ENCODE results near the gene GUCY2D.

The GUCY2D gene

DNA sequence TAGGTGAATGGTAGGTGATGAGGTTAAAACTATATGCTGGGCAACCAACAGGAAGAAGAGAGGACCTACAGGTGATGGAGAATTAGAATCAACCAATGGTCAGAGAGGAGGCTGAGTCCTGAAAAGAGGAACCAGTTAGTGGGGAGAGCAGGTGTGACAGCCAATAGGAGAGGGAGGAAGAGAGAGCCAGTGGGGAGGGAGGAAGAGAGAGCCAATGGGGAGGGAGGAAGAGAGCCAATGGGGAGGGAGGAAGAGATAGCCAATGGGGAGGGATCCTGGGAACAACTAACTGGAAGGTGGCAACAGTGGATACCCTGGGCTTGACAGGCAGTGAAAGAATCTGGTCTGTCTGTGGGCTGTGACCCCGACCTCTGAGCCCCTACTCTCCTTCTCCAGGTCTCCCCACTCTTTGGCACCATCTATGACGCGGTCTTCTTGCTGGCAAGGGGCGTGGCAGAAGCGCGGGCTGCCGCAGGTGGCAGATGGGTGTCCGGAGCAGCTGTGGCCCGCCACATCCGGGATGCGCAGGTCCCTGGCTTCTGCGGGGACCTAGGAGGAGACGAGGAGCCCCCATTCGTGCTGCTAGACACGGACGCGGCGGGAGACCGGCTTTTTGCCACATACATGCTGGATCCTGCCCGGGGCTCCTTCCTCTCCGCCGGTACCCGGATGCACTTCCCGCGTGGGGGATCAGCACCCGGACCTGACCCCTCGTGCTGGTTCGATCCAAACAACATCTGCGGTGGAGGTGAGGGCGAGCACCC, 3.7 kb downstream of the GUCY2D start:
- no peak overlapping the region for H3K4me3 ChIP-seq (ENCODE audit: low read length)
- no peaks in the 10 kb centered on the region for H3K36me3 ChIP-seq (replicated peaks; ENCODE audit: low read depth, low read length)
- H3K27ac ChIP-seq (ENCODE audit: low read length): no peak overlapping the region
- H3K9ac ChIP-seq (ENCODE audit: low read length): no peak overlapping the region
- H2AFZ ChIP-seq (ENCODE audit: low read depth, low read length): no peak overlapping the region
- H4K20me1 ChIP-seq (ENCODE audit: insufficient read depth, low read length): no peaks in the 10 kb centered on the region
- H3K27me3 ChIP-seq (ENCODE audit: low read depth, low read length): peaks cover 2% of the 10 kb centered on the region; the same call in 1 of the 2 replicates
- no peak overlapping the region for H3K4me2 ChIP-seq (ENCODE audit: low read length)
- H3K79me2 ChIP-seq (ENCODE audit: low read length): no peaks in the 10 kb centered on the region
- H3K9me3 ChIP-seq (ENCODE audit: insufficient read depth, low read length): no peaks in the 10 kb centered on the region
- H3K4me1 ChIP-seq (ENCODE audit: low read length): peaks cover 9% of the 10 kb centered on the region; the same call in 1 of the 2 replicates
- TF ChIP-seq, protein P1, sequence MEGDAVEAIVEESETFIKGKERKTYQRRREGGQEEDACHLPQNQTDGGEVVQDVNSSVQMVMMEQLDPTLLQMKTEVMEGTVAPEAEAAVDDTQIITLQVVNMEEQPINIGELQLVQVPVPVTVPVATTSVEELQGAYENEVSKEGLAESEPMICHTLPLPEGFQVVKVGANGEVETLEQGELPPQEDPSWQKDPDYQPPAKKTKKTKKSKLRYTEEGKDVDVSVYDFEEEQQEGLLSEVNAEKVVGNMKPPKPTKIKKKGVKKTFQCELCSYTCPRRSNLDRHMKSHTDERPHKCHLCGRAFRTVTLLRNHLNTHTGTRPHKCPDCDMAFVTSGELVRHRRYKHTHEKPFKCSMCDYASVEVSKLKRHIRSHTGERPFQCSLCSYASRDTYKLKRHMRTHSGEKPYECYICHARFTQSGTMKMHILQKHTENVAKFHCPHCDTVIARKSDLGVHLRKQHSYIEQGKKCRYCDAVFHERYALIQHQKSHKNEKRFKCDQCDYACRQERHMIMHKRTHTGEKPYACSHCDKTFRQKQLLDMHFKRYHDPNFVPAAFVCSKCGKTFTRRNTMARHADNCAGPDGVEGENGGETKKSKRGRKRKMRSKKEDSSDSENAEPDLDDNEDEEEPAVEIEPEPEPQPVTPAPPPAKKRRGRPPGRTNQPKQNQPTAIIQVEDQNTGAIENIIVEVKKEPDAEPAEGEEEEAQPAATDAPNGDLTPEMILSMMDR (IDR thresholded peaks at IDR 0.05; ENCODE audit: low read depth, low read length): no peak
- no peak for TF ChIP-seq EZH2phosphoT487 (IDR thresholded peaks at IDR 0.05; ENCODE audit: low read depth)

DNA sequence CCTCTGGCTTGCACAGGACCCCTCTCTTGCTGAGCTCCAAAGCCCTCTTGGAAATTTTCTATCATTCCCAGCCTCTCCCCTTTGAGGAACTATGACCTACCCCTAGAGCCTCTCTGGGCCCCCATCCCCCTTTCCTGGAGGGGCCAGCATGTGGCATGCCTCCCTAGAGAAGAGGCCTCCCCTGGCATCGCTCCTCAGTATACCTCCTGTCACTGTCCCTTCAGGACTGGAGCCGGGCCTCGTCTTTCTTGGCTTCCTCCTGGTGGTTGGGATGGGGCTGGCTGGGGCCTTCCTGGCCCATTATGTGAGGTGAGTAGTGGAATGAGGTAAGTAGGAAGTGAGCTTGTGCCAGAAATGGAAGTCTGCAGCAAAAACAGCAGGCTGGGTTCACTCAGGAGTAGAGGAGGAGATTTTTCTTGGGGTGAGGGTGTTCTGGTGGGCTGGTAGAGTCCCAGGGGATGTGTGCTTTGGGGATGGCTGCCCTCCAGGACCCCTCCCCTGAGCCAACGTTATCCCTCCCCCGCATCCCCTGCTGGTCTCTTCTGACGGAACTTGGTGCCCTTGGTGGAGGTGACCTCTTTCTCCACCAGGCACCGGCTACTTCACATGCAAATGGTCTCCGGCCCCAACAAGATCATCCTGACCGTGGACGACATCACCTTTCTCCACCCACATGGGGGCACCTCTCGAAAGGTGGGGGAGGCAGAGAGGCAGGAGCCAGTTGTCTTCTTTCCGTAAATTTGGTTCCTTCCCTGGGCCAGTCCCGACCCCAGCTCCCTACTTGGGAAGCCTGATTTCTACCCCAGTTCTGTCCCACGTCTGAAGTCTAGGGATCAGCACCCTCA, 4.6 kb downstream of the GUCY2D start:
- no peaks in the 10 kb centered on the region for H4K20me1 ChIP-seq (ENCODE audit: insufficient read depth, low read length)
- no peak for TF ChIP-seq EZH2phosphoT487 (IDR thresholded peaks at IDR 0.05; ENCODE audit: low read depth)
- TF ChIP-seq, protein P1 (IDR thresholded peaks at IDR 0.05; ENCODE audit: low read depth, low read length): no peak

DNA sequence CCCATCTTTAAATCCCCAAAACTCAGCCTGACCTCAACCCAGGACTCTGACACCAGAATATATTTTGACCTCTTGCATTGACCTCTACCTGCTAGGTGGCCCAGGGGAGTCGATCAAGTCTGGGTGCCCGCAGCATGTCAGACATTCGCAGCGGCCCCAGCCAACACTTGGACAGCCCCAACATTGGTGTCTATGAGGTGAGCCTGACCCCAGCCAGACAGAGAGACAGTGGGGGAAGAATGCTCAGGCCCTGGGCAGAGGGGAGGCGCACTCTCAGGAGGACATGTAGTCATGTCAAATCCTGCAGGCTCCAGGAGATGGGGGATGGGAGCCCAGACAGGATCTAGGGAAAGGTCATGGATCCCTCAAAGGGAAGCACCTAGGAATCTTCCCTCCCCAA, 5.4 kb downstream of the GUCY2D start:
- Histone ChIP-seq H3K36me3 (replicated peaks; ENCODE audit: low read depth, low read length) (no peaks in the 10 kb centered on the region), H3K4me2 (ENCODE audit: low read length) (no peak overlapping the region), H3K27me3 (ENCODE audit: low read depth, low read length) (no peaks in the 10 kb centered on the region), H3K9ac (ENCODE audit: low read length) (no peak overlapping the region), H3K79me2 (ENCODE audit: low read length) (no peaks in the 10 kb centered on the region), H3K9me3 (ENCODE audit: insufficient read depth, low read length) (no peaks in the 10 kb centered on the region), H3K4me3 (ENCODE audit: low read length) (no peak overlapping the region), H2AFZ (ENCODE audit: low read depth, low read length) (no peak overlapping the region), H4K20me1 (ENCODE audit: insufficient read depth, low read length) (no peaks in the 10 kb centered on the region), H3K27ac (ENCODE audit: low read length) (no peak overlapping the region), H3K4me1 (ENCODE audit: low read length) (no peaks in the 10 kb centered on the region)
- TF ChIP-seq, protein P1 (IDR thresholded peaks at IDR 0.05; ENCODE audit: low read depth, low read length): no peak
- no peak for TF ChIP-seq EZH2phosphoT487 (IDR thresholded peaks at IDR 0.05; ENCODE audit: low read depth)

More for the DNA sequence above, 4.6 kb downstream of the GUCY2D start:
- no peak overlapping the region for H2AFZ ChIP-seq (ENCODE audit: low read depth, low read length)
- no peaks in the 10 kb centered on the region for H3K79me2 ChIP-seq (ENCODE audit: low read length)
- H3K4me1 ChIP-seq (ENCODE audit: low read length): peaks cover 5% of the 10 kb centered on the region; the same call in 1 of the 2 replicates
- no peak overlapping the region for H3K9ac ChIP-seq (ENCODE audit: low read length)
- no peak overlapping the region for H3K4me3 ChIP-seq (ENCODE audit: low read length)
- no peaks in the 10 kb centered on the region for H3K27me3 ChIP-seq (ENCODE audit: low read depth, low read length)
- H3K9me3 ChIP-seq (ENCODE audit: insufficient read depth, low read length): no peaks in the 10 kb centered on the region
- no peaks in the 10 kb centered on the region for H3K36me3 ChIP-seq (replicated peaks; ENCODE audit: low read depth, low read length)
- H3K4me2 ChIP-seq (ENCODE audit: low read length): no peak overlapping the region
- H3K27ac ChIP-seq (ENCODE audit: low read length): no peak overlapping the region

DNA sequence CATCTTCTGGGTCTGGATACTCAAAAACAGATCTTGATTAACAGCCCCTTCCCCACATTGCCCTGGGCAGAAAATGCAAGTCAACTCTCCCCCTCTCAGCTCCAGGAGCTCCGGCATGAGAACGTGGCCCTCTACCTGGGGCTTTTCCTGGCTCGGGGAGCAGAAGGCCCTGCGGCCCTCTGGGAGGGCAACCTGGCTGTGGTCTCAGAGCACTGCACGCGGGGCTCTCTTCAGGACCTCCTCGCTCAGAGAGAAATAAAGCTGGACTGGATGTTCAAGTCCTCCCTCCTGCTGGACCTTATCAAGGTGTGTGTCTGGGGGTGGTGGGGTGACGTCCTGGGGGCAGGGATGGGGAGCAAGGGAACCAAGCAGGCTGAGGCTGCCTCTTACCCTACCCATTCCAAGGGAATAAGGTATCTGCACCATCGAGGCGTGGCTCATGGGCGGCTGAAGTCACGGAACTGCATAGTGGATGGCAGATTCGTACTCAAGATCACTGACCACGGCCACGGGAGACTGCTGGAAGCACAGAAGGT, 9.7 kb downstream of the GUCY2D start:
- no peaks in the 10 kb centered on the region for H4K20me1 ChIP-seq (ENCODE audit: insufficient read depth, low read length)
- no peak overlapping the region for H3K4me3 ChIP-seq (ENCODE audit: low read length)
- no peaks in the 10 kb centered on the region for H3K4me1 ChIP-seq (ENCODE audit: low read length)
- no peaks in the 10 kb centered on the region for H3K27me3 ChIP-seq (ENCODE audit: low read depth, low read length)
- no peak overlapping the region for H3K9ac ChIP-seq (ENCODE audit: low read length)
- no peak overlapping the region for H2AFZ ChIP-seq (ENCODE audit: low read depth, low read length)
- H3K4me2 ChIP-seq (ENCODE audit: low read length): no peak overlapping the region
- no peaks in the 10 kb centered on the region for H3K9me3 ChIP-seq (ENCODE audit: insufficient read depth, low read length)
- no peaks in the 10 kb centered on the region for H3K36me3 ChIP-seq (replicated peaks; ENCODE audit: low read depth, low read length)
- TF ChIP-seq, protein P1 (IDR thresholded peaks at IDR 0.05; ENCODE audit: low read depth, low read length): no peak
- TF ChIP-seq EZH2phosphoT487 (IDR thresholded peaks at IDR 0.05; ENCODE audit: low read depth): no peak
- H3K79me2 ChIP-seq (ENCODE audit: low read length): no peaks in the 10 kb centered on the region
- no peak overlapping the region for H3K27ac ChIP-seq (ENCODE audit: low read length)
